Inflammatory macrophage treated with lipopolysaccharide for 1 hour (primary cell): ENCODE results near the gene CA11.
"Not testable (repeated sequence)": the region's sequence is repeated elsewhere in the genome, so short reads cannot be mapped to it uniquely, and the experiment has no call there.

Experiments
- DNase-seq, 2 donors: peaks; one replicate each; pipeline ENCODE4 v3.0.0-alpha.2; 2020 to 2022

Gene CA11

DNA sequence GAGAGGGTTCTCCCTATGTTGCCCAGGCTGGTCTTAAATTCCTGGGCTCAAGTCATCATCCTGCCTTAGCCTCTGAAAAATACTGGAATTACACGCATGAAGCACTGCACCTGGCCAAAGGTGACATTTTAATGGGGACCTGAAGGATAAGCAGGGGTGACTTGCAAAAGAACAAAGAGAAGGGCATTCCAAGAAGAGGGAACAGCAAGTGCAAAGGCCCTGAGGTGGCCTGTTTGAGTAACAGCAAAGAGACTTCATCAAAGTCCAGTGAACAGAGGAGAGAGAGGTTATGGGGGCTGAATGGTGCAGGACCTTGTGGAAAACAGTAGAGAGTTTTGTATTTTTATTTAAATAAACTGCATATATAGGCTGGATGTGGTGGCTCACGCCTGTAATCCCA is 4.1 kb downstream of the CA11 start:
- no peak for DNase-seq

DNA sequence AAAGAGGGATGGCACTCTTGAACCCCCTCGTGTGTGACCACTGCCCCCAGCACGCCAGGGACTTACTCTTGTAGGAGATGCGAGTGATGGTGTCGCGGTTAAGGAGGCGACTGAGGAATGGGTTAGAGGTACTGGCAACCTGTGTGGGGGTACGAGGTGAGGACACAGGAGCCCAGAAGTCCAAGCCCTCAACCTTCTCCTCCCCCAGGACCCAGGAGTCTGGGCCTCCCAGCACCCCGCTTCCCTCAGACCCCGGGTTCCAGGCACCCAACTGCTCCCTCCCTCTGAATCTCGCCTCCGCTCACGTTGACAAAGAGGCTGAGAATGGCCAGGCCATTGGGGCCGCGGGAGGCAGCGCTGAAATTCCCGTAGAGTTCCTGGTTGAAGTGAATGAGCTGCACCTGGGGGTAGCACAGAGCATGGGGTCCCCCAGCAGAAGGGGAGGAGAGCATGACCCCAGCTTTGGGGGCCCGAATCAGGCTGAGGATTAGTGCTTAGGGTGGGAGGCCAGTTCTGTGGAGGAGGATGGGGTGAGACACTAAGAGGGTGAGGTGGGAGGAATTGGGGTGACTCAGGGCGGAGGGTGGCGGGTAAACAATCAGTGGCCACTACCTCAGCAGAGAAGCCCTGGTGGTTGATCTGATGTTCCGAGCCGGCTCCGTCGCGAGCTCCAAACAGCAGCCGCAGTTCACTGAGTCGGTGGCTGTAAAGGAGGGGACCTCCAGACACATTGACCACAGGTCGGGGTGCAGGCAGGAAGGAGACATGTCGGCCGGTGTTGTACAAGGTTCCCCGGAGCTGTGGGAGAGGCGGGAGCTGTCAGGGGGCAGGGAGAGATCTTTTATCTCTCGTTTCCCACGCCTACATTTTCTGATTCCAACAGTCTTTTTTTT is 6.3 kb downstream of the CA11 start:
- no peak for DNase-seq

DNA sequence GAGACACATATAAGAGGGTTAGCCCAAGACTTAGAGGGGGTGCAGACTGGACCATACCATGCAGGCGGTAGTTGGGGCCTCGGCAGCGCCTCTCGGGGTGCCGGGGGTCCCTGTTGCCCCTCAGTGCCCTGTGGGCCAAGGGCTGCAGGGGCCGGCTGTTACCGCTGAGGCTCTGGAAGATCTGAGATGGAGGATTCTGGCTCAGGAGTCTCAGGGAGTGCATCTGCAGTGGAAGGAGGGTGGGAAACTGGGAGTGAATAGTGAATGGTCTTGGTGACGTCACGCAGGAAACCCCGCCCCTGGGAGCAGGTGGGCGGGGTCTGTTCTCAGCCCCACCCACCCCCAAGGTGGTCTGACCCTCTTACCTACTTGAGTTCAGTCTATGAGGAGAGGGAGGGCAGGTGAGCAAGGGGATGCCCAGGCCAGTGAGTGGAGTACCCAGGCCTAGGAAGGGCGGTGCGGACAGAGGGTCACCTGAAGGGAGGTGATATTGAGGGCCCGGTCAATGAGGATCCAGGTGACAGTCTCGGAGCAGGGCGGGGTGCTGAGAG is 7.1 kb downstream of the CA11 start:
- no peak for DNase-seq

DNA sequence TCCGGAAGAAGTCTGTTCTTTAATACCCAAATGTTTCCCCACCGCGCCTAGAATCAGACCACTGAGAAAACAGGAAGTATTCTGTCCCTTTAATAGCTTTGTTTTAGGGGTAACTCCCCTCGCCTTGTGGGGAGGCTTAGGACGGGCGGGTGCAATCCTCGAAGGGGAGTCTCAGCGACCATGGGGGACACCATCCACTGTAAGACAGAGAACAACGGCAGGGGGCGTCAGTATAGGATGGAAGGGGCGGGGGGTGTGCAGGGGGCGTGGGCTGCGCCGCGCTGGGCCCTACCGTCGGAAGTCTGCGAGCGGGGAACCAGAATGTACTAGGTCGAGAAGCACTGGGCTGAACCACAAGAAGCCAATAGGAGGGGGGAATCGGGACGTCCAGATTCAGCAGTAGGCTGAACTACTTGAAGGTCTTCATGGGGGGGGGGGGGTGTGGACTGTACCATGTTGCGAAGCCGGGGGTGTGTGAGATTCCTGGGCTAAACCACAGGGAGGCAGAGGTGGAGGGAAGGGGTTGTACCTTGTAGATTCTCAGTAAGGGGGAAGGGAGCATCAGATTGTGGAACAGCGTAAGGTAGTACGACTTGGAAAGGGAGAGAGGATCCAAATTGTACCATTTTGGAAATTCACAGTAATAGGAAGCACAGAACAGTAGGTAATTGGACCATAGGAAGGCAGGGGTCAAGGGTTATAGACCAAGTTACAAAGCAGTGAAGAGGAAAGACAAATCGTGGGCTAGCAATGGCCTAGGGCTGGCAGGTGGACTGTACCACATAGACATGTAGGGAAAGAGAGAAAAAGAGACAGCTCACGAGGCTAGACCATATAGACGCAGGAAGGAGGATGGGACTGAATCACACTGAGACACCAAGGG is 7.8 kb downstream of the CA11 start:
- DNase-seq, result peak; percentile 80 to 85

DNA sequence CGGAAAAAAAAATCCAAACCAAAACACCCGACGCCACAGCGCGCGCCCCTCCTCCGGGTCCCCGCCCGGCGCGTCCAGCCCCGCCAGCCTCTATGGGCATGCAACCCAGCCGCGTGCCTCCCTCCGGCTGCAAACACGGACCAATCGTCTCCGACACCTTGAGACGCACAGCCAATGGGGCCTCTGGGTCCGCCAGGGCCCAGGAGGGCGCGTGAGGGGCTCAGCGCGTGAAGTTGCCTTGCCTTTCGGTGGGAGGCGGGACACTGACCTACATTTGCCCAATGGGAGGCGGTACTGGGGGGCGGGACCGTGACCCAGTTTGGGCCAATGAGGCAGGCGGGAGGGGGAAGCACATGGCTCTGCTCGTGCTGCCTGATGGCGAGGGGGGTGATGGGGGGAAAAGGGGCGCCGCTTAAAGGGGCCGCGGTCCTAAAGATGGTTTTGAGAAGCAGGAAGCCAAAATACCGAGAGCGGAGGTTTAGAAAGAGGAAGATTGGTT is 8.5 kb downstream of the CA11 start:
- peak; percentile 97 for DNase-seq

DNA sequence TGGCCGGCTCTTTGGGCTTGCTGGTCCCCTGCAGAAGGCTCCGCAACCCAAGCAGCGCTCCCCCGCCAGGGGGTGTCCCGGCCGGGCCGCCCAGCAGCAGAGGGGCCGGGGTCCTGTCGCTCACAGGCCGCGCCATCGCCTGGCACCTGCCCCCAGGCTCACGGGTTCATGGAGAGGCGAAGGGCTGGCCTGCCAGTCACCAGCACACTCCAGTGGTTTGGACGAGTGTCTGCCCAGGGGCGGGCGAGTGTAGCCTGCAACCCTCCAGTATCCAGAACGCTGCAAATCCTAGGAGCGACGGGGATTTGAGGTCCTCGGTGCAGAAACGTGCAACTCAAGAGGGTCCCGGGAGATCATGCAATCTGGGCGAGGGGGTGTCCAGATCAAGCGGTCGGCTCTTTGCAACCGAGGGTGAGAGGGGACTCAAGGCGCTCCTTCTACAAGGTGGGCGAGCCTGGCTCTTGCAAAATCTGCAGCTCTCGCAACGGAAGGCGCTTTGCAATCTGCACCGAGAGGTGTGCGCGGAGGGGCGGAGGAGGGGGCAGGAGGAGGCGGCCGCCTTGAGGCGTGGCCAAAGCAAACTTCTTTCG is 9.0 kb downstream of the CA11 start, which contains the start of gene DBP:
DBP (minus strand) TSS at position 521 of the 590 bp plus-strand sequence; CDS start at position 136, 385 bp downstream.
- peak; percentile 32 to 58 for DNase-seq

DNA sequence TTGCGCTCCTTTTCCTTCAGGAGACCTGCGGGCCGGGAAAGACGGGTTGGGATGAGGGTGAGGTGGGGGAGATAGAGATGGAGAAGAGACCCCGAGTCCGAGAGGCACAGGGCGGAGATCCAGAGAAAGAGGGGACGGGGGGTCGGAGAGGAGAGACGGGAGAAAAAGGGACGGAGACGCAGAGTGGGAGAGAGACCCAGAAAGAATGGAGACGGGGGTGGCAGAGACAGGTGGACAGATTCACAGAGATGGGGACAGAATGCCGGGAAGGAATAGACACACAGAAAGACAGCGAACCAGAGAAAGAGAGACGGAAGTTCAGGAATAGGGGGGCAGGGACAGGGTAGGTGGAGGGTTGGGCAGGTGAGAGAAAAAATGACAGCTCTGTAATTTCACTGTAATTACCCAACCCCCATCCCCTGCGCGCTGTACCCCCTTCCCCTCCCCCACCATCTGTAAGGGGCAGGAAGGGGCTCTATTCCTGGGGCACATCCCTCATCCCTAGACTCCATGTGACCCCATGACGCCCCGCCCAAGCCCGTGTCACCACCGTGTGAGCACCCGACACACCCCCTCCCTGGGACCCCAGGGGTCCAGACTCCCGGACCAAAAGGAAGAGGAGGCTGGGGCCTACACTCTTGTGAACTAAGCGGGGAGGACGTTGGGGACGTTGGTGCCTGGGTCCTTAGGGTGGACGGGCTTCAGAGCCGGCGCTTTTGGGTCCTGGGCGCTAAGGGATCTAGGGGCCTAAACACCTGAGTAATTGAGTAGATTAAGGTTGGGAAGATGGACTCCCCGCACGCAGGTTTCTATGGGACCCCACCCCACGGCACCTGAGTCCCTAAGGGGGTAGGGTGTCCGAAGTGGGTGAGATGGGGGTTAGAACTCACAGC is 9.8 kb downstream of the CA11 start:
- peak in 1 of 2 donors; percentile 19 for DNase-seq

DNA sequence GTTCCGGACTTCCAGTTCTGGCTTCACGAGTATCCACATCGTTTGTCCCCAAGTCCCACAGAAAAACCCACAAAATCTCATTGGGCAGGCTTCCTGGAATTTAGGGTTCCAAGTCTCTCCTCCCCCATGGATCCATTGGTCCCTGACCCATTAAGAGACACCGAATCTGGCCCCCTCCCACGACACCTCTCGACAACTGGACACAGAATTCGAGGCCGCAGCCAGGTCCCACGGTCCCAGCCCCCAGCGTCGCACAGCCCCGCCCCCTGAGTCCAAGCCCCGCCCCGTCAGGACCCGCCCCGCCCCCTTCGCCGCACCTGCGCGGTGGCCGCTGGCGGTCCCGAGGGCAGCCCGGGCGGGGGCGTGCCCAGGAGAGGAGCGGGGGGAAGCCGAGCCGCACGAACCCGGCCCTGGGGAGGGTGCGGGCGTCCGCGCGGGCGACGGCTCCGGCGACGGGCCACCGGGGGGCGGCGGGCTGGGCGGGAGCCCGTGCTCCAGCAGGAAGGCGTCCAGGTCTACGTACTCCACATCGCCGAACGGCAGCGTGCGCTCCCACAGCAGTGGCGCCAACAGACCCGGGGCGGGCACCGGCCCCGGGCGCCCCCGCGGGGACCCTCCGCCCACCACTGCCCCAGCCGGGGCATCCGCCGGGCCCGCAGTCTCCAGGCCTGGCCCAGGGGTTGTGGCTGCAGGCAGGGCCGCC is 10.6 kb downstream of the CA11 start:
- peak; percentile 48 to 63 for DNase-seq

DNA sequence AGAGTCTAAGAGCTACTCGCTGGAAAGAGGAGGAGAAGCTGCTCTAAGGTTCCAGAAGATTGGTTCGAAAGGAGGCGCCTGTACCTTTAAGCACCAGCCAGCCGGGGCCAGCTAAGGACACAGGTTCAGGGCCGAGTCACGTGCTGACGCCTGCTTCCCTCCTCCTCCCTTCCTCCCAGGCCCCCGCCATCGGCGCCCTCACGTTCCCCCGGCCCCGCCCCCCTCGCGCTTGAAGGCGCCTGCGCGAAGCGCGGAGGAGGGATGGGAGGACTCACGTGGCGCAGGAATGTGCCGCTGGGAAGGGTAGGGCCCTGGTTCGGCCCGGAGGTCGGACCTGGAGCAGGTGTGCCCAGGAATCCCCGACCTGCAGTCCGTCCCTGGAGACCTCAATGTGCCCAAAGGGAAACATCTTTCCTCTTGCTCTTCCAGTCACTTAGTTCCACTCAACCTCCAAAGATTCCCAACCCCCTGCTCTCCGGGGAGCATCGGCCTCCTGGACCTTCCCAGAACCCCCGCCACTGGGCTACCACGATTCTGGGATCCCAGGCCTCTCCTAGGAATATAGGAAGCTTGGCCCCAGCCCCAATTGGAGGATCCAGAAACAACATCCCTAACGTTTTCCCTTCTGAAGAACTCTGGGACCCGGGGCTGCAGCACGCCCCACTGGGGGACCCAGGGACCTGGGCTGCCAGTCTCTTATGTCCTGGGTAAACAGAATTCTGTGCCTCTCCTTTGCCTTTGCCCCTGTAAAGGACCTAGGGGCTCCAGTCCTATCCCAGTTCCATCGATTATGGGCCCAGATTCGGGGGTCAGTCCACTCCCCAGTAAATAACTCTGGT is 11.3 kb downstream of the CA11 start:
- DNase-seq, result peak; percentile 62 to 78

DNA sequence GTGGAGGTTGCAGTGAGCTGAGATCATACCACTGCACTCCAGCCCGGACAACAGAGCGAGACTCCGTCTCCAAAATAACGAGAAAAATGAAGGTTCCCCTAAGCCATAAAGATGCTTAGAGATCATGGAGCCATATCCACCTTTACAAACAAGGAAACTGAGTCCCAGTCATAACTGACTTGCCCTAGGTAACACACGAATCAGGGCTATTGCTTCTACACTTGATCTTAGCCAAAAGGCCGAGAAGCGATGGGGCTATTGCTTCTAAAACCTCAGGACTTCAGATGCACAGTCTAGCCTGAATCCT is 12.0 kb downstream of the CA11 start:
- DNase-seq, result no peak

DNA sequence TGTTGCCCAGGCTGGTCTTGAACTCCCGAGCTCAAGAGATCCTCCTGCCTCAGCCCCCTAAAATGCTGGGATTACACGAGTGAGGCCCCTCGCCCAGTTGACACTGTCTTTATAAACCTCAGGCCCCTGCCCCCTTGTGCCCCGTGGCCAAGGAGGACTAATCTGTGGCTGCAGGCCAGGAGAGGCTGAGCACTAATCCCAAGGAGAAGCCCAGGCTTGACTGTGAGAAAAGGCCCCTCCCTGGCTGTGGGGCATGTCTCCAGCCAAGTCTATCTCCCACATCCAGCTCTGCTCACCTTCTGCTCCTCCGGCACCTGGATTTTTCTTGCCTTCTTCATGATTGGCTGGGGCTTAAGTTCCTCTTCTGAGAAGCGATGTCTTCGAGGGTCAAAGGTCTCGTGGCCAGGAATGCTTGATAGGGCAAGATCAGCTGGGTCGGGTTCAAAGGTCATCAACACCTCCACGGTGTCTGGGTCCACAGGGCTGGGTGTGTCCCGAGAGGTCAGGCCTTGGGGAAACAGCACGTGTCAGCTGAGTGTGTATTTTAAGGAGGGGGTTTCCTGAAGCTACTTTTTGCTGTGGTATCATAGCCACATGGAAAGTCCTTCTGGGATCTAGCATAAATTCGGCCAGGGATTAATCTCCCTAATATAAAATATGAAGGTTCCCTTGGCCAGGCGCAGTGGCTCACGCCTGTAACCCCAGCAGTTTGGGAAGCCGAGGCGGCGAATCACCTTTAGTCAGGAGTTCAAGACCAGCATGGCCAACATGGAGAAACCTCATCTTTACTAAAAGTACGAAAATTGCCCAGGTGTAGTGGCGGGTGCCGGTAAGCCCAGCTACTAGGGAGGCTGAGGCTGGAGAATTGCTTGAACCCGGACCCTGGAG is 12.6 kb downstream of the CA11 start:
- no peak for DNase-seq

DNA sequence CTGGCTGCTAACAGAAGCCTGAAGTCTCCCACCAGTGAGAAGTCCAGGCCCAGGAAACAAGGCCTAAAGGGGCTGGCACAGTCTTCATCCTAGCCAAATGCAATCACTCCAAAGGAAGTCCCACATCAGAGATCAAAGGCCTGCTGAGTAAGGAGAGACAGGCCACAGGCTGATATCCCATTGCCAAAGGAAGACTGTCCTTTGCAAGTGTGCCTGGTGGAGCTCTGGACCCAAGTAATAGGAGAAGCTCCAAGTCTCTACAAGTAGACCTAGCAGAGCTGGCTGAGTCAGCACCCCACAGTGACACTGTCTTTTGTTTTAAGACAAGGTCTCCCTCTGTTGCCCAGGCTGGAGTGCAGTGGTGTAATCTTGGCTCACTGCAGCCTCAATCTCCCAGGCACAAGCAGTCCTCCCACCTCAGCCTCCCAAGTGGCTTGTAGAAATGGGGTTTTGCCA is 13.3 kb downstream of the CA11 start:
- no peak for DNase-seq

DNA sequence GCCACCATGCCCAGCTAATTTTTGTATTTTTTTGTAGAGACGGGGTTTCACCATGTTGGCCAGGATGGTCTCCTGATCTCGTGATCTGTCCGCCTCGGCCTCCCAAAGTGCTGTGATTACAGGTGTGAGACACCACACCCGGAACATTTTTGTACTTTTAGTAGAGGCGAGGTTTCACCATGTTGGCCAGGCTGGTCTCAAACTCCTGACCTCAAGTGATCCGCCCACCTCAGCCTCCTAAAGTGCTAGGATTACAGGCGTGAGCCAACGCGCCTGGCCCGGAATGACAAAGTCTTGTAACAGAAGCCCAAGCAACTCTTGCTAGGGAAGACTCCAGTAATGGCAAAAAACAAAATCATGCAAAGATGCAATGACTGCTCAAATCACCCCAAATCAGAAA is 13.7 kb downstream of the CA11 start:
- DNase-seq, result not testable (repeated sequence)

DNA sequence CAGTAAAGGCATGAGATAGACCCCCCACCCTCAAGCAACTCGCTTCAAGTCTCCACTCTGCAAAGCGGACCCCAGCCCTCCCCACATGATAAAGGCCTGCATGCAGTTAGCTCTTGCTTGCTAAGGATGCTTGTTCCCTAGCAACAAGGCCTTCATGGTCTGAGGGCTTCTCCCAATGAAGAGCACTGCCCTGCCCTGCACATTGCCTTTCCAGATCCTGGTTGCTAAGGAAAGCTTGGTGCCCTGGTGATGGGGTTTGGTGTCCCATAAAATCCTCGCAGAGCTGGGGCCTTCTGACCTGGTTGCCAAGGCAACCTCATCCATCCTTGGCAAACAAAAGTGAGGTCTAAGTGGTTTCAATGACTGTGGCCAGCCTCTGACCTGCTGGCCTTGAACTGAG is 14.8 kb downstream of the CA11 start:
- DNase-seq, result no peak

DNA sequence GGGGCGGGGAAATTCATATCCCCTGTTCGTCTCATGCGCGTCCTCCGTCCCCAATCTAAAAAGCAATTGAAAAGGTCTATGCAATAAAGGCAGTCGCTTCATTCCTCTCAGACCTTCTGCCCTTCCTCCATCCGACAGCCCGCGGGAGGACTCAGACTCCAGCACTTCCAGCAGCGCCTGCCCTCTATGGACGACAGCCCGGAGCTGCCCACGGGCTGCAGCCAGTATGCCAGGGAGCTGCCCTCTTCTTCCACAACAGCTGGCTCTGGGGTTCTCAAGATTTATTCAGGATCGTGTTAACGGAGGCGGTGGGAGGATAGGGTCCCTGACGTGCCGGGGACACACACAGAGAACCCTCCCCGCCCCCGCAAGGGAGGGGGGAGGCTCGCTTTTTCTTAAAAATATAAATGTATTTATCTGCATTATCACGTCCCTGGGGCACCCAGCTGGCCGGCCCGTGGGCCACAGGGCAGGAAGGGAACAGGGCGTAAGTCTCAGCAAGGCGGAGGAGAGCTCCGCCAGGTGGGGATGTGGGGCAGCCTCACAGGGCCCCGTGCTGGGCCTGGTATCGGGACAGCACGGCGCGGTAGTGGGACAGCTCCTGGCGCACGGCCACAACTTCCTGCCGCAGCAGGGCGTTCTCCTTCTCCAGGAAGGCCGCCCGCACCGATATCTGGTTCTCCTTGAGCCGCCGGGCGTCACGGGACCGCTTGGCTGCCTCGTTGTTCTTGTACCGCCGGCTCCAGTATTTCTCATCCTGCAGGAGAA is 15.5 kb downstream of the CA11 start:
- DNase-seq, result no peak

DNA sequence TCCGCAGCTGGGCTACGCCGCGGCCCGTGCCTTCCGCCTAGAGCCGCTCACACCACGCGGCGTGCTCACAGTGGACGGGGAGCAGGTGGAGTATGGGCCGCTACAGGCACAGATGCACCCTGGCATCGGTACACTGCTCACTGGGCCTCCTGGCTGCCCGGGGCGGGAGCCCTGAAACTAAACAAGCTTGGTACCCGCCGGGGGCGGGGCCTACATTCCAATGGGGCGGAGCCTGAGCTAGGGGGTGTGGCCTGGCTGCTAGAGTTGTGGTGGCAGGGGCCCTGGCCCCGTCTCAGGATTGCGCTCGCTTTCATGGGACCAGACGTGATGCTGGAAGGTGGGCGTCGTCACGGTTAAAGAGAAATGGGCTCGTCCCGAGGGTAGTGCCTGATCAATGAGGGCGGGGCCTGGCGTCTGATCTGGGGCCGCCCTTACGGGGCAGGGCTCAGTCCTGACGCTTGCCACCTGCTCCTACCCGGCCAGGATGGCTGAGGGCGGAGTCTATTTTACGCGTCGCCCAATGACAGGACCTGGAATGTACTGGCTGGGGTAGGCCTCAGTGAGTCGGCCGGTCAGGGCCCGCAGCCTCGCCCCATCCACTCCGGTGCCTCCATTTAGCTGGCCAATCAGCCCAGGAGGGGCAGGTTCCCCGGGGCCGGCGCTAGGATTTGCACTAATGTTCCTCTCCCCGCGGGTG is 16.2 kb downstream of the CA11 start:
- DNase-seq, result no peak

DNA sequence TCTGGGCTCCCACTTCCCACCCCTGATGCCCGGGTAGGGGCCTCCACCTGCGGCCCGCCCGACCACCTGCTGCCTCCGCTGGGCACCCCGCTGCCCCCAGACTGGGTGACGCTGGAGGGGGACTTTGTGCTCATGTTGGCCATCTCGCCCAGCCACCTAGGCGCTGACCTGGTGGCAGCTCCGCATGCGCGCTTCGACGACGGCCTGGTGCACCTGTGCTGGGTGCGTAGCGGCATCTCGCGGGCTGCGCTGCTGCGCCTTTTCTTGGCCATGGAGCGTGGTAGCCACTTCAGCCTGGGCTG is 16.7 kb downstream of the CA11 start:
- DNase-seq, result no peak
